Astrocyte (in vitro differentiated cells and primary cell): Measurements from ENCODE around the gene PFDN4.

ENCODE experiments used
- CTCF ChIP-seq: IDR thresholded peaks from 2 replicates; pipeline ENCODE4 v1.5.1; 2011; ENCODE audit warnings: low read depth, mild to moderate bottlenecking, inconsistent platforms, low read length, moderate library complexity; ENCODE audit not compliant: insufficient read depth
- EZH2 ChIP-seq: IDR thresholded peaks from 2 replicates; pipeline ENCODE4 v1.6.1; 2012; ENCODE audit warnings: mild to moderate bottlenecking, low read length, inconsistent platforms; ENCODE audit not compliant: insufficient read depth

DNA sequence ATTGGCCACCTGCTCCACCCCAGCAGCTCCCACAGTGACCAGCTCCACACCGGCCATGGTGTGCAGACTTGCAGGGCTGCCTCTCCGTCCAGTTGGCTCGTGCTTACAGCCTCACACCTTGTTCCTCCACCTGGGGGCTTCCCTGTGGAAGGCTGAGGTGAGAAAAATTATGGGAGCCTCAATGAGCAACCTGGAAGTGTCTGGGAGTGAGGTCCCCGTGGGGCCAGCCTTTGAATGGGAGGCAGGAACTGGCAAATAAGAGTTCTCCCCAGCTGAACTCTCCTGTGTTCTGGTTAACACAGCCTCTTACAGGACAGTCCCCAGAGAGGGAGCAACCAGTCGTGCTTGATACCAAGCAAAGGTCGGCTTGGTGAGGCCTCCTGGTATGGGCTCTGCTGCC, 3.8 kb upstream of the PFDN4 start:
- no peak for TF ChIP-seq CTCF
- no peak for TF ChIP-seq EZH2
